Sigmoid colon (tissue), 4 donors: Measurements from ENCODE around the gene CMSS1.

ENCODE experiments used
- CTCF ChIP-seq, 4 experiments: fragments of 450-650 bp in 3 of 4; fragments of 200-600 bp in 1 of 4; IDR thresholded peaks; one replicate each; pipeline ENCODE4 v1.5.1; 2016 to 2019; ENCODE audit warnings: antibody characterized with exemption in 4 of 4, mild to moderate bottlenecking in 3 of 4, moderate library complexity in 2 of 4
- EP300 ChIP-seq, 4 donors: sonication (generic); formaldehyde crosslinking; IDR thresholded peaks; one replicate each; pipeline ENCODE4 v1.6.1; 2017; ENCODE audit warnings: antibody characterized with exemption in 4 of 4

GRCh38 chr3:99974989-99975388, 157.3 kb downstream of the CMSS1 start:
- TF ChIP-seq EP300 (IDR thresholded peaks at IDR 0.05) (no peak), CTCF (IDR thresholded peaks at IDR 0.05) (no peak)
